GM06990 (cell line): ENCODE measurements around the gene TMEM72.

Source experiments
- DNase-seq: peaks from one replicate; pipeline ENCODE4 v3.0.0-alpha.2; 2011; ENCODE audit not compliant: insufficient read length; ENCODE audit errors: extremely low read depth
- H3K27me3 ChIP-seq: replicated peaks from 2 replicates; pipeline ENCODE4 v1.6.0; 2011; ENCODE audit warnings: low read length; ENCODE audit not compliant: control insufficient read depth, insufficient read depth
- H3K36me3 ChIP-seq: 2 replicates; pipeline ENCODE4 v1.5.1; 2011; ENCODE audit warnings: low read length; ENCODE audit not compliant: control insufficient read depth, insufficient read depth
- H3K4me3 ChIP-seq: replicated peaks from 2 replicates; pipeline ENCODE4 v1.5.1; 2011; ENCODE audit warnings: low read depth, mild to moderate bottlenecking, control low read depth, low read length
- CTCF ChIP-seq: IDR thresholded peaks from 2 replicates; pipeline ENCODE4 v1.5.1; 2011; ENCODE audit warnings: low read length, control low read depth, mild to moderate bottlenecking, inconsistent platforms; ENCODE audit not compliant: insufficient read depth, poor library complexity, severe bottlenecking

The TMEM72 gene

GRCh38 chr10:44921061-44921460, 9.9 kb downstream of the TMEM72 start:
- TF ChIP-seq CTCF: no peak
- DNase-seq: no peak
- Histone ChIP-seq H3K4me3 (no peak overlapping the region), H3K36me3 (no peaks in the 10 kb centered on the region), H3K27me3 (no peaks in the 10 kb centered on the region; the same call in 1 of the 2 replicates)

- DNase-seq: no peak
- no peaks in the 10 kb centered on the region; the same call in 1 of the 2 replicates for H3K27me3 ChIP-seq
- no peak overlapping the region for H3K4me3 ChIP-seq
- TF ChIP-seq CTCF: no peak
- no peaks in the 10 kb centered on the region for H3K36me3 ChIP-seq
Measured at GRCh38 chr10:44921506-44921905, 10.4 kb downstream of the TMEM72 start.

GRCh38 chr10:44922021-44922420, 10.9 kb downstream of the TMEM72 start:
- no peaks in the 10 kb centered on the region for H3K36me3 ChIP-seq
- no peaks in the 10 kb centered on the region; the same call in 1 of the 2 replicates for H3K27me3 ChIP-seq
- DNase-seq: no peak
- no peak for TF ChIP-seq CTCF
- no peak overlapping the region for H3K4me3 ChIP-seq

- Histone ChIP-seq H3K4me3 (no peak overlapping the region), H3K27me3 (no peaks in the 10 kb centered on the region; the same call in 1 of the 2 replicates), H3K36me3 (no peaks in the 10 kb centered on the region)
- no peak for TF ChIP-seq CTCF
- DNase-seq: no peak
Measured at GRCh38 chr10:44922796-44923545, 11.8 kb downstream of the TMEM72 start.

GRCh38 chr10:44923611-44924010, 12.5 kb downstream of the TMEM72 start:
- no peak overlapping the region for H3K4me3 ChIP-seq

More at GRCh38 chr10:44923611-44924010, 12.5 kb downstream of the TMEM72 start:
- TF ChIP-seq CTCF: no peak
- H3K36me3 ChIP-seq: no peaks in the 10 kb centered on the region
- H3K27me3 ChIP-seq: no peaks in the 10 kb centered on the region; the same call in 1 of the 2 replicates
- DNase-seq: no peak
